Immature natural killer cell (primary cell): Measurements from ENCODE around the gene BBX. TPM values are rescaled to one million over a fixed set of nuclear protein-coding genes. Genes with fewer than 3 reads are reported as not detected.

Source experiments
- DNase-seq, 3 donors: peaks; one replicate each; pipeline ENCODE4 v3.0.0; 2022; ENCODE audit warnings: mixed read lengths in 1 of 3
- H3K27ac Mint-ChIP-seq, 6 donors: one replicate each; pipeline ENCODE4 v1.8.0; 2020; ENCODE audit warnings: mixed read lengths in 6 of 6, mild to moderate bottlenecking in 5 of 6, inconsistent platforms in 4 of 6, moderate library complexity in 3 of 6
- H3K27me3 Mint-ChIP-seq, 3 donors: one replicate each; pipeline ENCODE4 v1.8.0; 2020 to 2021; ENCODE audit warnings: low read depth in 3 of 3, mild to moderate bottlenecking in 3 of 3, mixed read lengths in 3 of 3, moderate library complexity in 3 of 3, inconsistent platforms in 1 of 3
- H3K36me3 Mint-ChIP-seq, 3 donors: one replicate each; pipeline ENCODE4 v1.8.0; 2020; ENCODE audit warnings: mixed read lengths in 3 of 3, inconsistent platforms in 2 of 3, mild to moderate bottlenecking in 2 of 3
- H3K4me1 Mint-ChIP-seq, 2 donors: one replicate each; pipeline ENCODE4 v1.8.0; 2020; ENCODE audit warnings: inconsistent platforms in 2 of 2, mild to moderate bottlenecking in 2 of 2, mixed read lengths in 2 of 2, moderate library complexity in 1 of 2
- H3K4me3 Mint-ChIP-seq, 5 donors: one replicate each; pipeline ENCODE4 v1.8.0; 2020; ENCODE audit warnings: mild to moderate bottlenecking in 5 of 5, mixed read lengths in 5 of 5, inconsistent platforms in 3 of 5, moderate library complexity in 3 of 5
- H3K9me3 Mint-ChIP-seq, 6 donors: one replicate each; pipeline ENCODE4 v1.8.0; 2020; ENCODE audit warnings: mild to moderate bottlenecking in 6 of 6, mixed read lengths in 6 of 6, inconsistent platforms in 4 of 6, moderate library complexity in 3 of 6
- polyA plus RNA-seq, 3 donors: library from polyadenylated mRNA; unstranded; fragments of 300-500 nt; fragmentation: Illumina TruSeq; gene quantifications; one replicate each; pipeline ENCODE4 v1.2.3, GENCODE V29; 2021

Gene BBX
- 100 to 1,000 TPM in 1 of 3 donors, 10 to 100 TPM in 2; 54.5 to 104 (median 56.4) TPM for polyA plus RNA-seq

DNA sequence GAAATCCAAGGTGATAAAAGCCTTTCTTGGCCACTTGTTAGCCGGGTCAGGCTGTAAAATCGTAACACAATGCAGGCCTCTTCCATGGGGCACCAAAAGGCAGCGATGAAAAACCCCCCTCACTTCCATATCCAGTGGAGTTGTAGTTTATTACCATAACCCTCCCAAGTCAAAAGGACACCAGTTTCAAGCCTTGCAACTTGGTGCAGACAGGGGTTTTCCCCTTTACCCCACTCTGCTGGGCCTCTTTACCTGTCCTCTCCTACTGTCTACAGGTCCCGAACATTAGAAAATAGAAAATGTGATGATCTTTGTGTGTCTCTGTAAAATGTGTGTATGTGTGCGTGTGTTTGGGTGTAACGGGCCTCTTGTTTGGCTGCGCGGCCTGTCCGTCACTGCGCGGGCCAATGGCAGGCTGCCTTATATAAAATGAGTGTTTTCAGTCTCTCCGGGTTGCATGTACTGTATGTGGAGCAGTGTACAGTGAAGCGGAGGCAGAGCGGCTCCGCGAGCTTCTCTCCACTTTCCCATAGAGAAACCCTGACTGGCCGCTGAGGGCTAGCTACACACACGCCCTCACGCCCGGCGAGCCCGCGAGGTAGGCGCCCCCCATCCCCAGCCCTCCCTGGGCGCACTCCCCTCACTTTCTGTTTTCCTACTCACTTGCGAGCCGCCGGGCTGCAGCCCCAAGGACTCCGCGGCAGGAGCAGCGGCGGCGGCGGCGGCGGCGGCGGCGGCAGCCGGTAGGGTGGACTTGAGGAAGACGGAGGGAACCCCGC lies at the start of gene BBX:
Gene BBX (plus strand): TSS at position 453 of the 779 bp plus-strand sequence. CDS start 187,499 bp downstream, outside the sequence.
- peaks cover 5 to 16% (median 10%) of the 10 kb centered on the region in 3 donors for H3K27me3 Mint-ChIP-seq
- peak within 1 kb of the TSS; percentile 94 to 100 (median 96) for H3K4me3 Mint-ChIP-seq
- no peaks in the 10 kb centered on the region for H3K36me3 Mint-ChIP-seq
- H3K4me1 Mint-ChIP-seq = peaks cover 22 to 30% of the 10 kb centered on the region in 2 donors
- peak within 1 kb of the TSS; percentile 80 to 98 (median 94) for H3K27ac Mint-ChIP-seq
- no peaks in the 10 kb centered on the region for H3K9me3 Mint-ChIP-seq
- peak; percentile 95 for DNase-seq

DNA sequence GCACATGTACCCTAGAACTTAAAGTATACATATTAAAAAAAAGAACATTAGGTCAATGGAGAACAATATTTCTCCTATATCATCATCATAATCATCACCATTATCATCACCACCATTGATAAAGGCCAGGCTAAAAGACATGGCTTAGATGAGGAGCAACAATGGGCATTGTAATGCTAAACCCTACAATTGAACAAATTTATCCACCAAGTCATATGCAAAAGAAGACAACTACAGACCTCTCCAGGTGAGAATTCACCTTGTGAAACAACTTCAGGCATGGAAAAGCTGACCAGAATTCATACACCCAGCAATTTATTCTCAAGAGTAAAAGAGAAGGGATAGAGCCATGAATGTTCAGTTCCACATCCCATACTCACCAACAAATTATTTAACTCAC lies 46.3 kb upstream of the BBX start:
- H3K27ac Mint-ChIP-seq = no peak overlapping the region
- peaks cover 0 to 4% (median 0%) of the 10 kb centered on the region in 3 donors for H3K36me3 Mint-ChIP-seq
- no peak for DNase-seq
- peaks cover 6 to 30% (median 8%) of the 10 kb centered on the region in 3 donors for H3K27me3 Mint-ChIP-seq
- H3K4me3 Mint-ChIP-seq = no peak overlapping the region
- H3K4me1 Mint-ChIP-seq = no peaks in the 10 kb centered on the region
- peaks cover 0 to 10% (median 0%) of the 10 kb centered on the region in 6 donors for H3K9me3 Mint-ChIP-seq

DNA sequence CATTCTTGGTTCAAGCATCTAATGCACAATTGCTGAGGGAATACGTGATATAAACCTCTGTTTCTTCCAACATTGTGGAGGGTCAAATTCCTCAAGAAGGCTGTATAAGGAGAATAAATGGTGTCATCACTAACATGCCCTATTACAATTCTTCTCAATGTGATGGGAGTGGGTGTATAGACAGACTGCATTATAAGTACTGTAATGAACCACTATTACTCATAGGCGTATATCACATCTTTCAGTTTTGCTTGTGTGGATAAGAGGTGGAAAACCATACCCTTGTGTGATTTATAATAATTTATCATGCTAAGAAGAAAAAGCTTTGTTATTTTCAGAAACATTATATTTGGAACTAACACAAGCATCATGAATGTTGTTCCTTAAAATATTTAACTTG lies 35.3 kb upstream of the BBX start:
- no peak for DNase-seq
- H3K36me3 Mint-ChIP-seq = no peaks in the 10 kb centered on the region
- H3K4me3 Mint-ChIP-seq = no peak overlapping the region
- peaks cover 0 to 2% (median 0%) of the 10 kb centered on the region in 6 donors for H3K9me3 Mint-ChIP-seq
- no peak overlapping the region for H3K27ac Mint-ChIP-seq
- peaks cover 0 to 7% (median 2%) of the 10 kb centered on the region in 3 donors for H3K27me3 Mint-ChIP-seq
- no peaks in the 10 kb centered on the region for H3K4me1 Mint-ChIP-seq

DNA sequence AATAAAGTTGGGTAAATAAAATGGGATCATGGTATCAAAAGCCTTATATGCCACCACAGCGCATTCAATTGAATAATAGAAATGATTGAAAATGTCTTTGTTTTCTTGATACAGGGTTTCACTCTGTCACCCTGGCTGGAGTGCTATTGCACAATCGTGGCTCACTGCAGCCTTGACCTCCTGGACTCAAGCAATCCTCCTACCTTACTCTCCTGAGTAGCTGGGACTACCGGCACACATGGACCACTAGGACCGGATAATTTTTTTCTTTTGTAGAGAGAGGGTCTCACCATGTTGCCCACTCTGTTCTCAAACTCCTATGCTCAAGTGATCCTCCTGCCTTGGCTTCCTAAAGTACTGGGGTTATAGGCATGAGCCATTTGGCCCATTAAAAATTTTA lies 33.8 kb upstream of the BBX start:
- Mint-ChIP-seq H3K4me1 (no peaks in the 10 kb centered on the region), H3K9me3 (no peaks in the 10 kb centered on the region), H3K4me3 (no peak overlapping the region), H3K27ac (no peak overlapping the region), H3K27me3 (peaks cover 2 to 7% (median 2%) of the 10 kb centered on the region in 3 donors), H3K36me3 (no peaks in the 10 kb centered on the region)
- DNase-seq = no peak

DNA sequence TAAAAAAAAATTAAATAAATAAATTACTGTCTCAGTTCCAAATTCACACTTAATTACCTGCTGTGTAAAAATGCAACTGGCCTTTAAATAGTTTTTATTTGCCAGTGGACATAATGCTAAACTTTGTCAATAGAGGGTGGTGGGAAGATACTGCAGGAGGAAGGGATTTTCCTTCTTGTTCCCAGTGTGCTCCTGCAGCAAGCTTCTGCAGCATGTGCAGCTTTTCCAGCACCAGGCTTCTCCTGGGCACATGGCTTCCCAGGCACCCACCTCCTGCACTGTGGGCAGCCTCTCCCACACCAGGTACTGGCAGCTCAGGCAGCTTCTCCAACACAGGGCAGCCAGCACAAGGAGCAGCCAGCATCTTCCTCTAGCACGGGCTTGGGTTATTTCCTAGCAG lies 29.6 kb upstream of the BBX start:
- no peaks in the 10 kb centered on the region for H3K9me3 Mint-ChIP-seq
- no peak for DNase-seq
- H3K27me3 Mint-ChIP-seq = peaks cover 2 to 6% (median 4%) of the 10 kb centered on the region in 3 donors
- no peaks in the 10 kb centered on the region for H3K36me3 Mint-ChIP-seq
- no peak overlapping the region for H3K4me3 Mint-ChIP-seq
- H3K27ac Mint-ChIP-seq = no peak overlapping the region
- peaks cover 0 to 2% of the 10 kb centered on the region in 2 donors for H3K4me1 Mint-ChIP-seq

DNA sequence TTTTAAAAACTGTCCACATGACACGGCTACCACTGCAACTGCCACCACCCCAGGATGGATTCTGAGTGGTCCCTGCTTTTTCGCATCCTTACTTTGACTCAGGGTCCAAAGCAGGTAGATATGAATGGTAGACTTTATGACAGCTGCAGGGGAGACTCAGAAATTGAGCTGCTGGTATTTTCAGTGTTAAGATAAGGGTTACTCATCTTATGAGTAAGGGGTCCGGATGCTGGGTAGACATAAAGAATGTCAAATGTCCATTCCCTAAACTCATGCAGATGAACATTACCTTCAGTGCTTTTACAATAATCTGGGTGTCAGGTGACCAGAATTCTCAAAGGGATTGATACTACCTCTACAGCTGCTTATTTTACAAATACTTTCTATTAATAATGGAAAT lies 25.9 kb upstream of the BBX start:
- Mint-ChIP-seq H3K27ac (no peak overlapping the region), H3K9me3 (no peaks in the 10 kb centered on the region), H3K27me3 (peaks cover 0 to 9% (median 2%) of the 10 kb centered on the region in 3 donors), H3K36me3 (no peaks in the 10 kb centered on the region), H3K4me3 (no peak overlapping the region), H3K4me1 (peaks cover 0 to 2% of the 10 kb centered on the region in 2 donors)
- no peak for DNase-seq

DNA sequence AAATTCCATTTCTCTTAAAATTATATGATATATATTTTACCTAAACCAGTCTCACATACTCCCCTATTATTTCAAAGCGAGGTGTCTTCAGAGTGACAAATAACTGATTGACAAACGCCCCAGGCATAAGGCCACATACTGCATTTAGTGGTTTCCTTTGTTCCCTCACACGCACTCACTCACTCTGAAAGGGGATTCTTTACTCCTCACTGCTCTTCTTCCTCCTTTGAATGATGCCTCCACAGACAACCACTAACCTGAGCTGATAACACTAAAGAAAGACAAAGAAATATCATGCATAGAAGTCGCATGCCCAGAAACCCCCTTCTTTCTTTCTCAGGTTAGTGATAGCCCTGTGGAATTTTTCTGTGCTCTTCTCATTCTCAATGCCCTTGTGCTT lies 24.1 kb upstream of the BBX start:
- no peak overlapping the region for H3K27ac Mint-ChIP-seq

DNA sequence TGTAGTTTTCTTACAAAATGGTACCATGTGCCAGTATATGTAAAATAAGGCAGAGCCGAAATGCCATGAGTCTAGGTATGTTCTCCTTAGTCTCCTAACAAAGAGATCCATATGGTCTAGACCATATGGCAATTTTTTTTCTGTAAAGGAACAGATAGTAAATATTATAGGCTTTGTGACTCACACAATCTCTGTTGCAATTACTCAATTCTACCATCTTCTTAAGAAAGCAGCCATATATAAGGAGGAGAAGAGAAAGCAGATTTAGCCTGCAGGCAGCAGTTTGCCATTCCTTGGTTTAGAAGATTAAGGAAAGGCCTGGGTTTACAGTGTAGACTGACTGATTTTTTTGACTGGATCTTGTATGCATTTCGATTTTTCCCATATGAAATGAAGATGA lies 16.3 kb upstream of the BBX start:
- no peak for DNase-seq
- no peaks in the 10 kb centered on the region for H3K9me3 Mint-ChIP-seq
- H3K4me3 Mint-ChIP-seq = no peak overlapping the region

More for the DNA sequence above, 24.1 kb upstream of the BBX start:
- H3K9me3 Mint-ChIP-seq = no peaks in the 10 kb centered on the region
- peaks cover 0 to 11% (median 0%) of the 10 kb centered on the region in 3 donors for H3K27me3 Mint-ChIP-seq
- no peak for DNase-seq
- H3K36me3 Mint-ChIP-seq = no peaks in the 10 kb centered on the region
- H3K4me1 Mint-ChIP-seq = peaks cover 0 to 2% of the 10 kb centered on the region in 2 donors
- H3K4me3 Mint-ChIP-seq = no peak overlapping the region

DNA sequence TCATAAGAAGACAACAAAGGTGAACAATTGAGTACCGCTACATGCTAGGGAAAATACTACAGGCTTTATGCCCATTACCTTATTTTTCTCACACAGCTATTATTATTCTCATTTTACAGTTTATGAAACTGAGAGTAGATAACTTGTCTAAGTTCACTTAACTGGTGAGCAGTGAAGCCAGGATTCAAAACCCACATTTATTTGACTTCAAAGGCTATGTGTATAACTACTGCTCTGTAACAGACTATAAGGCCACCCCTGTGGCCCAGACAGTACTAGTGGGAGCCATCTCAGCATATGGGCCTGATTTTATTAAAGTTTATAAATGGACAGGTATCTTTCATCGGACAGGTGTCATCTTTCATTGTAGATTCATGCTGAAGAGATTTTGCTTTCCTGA lies 14.4 kb upstream of the BBX start:
- H3K9me3 Mint-ChIP-seq = no peaks in the 10 kb centered on the region
- no peak for DNase-seq
- H3K27me3 Mint-ChIP-seq = peaks cover 1 to 8% (median 4%) of the 10 kb centered on the region in 3 donors
- no peak overlapping the region for H3K27ac Mint-ChIP-seq
- H3K36me3 Mint-ChIP-seq = no peaks in the 10 kb centered on the region
- no peak overlapping the region for H3K4me3 Mint-ChIP-seq
- H3K4me1 Mint-ChIP-seq = no peaks in the 10 kb centered on the region

More for the DNA sequence above, 16.3 kb upstream of the BBX start:
- H3K27me3 Mint-ChIP-seq = peaks cover 0 to 11% (median 2%) of the 10 kb centered on the region in 3 donors
- H3K4me1 Mint-ChIP-seq = no peaks in the 10 kb centered on the region
- H3K27ac Mint-ChIP-seq = no peak overlapping the region
- H3K36me3 Mint-ChIP-seq = no peaks in the 10 kb centered on the region

DNA sequence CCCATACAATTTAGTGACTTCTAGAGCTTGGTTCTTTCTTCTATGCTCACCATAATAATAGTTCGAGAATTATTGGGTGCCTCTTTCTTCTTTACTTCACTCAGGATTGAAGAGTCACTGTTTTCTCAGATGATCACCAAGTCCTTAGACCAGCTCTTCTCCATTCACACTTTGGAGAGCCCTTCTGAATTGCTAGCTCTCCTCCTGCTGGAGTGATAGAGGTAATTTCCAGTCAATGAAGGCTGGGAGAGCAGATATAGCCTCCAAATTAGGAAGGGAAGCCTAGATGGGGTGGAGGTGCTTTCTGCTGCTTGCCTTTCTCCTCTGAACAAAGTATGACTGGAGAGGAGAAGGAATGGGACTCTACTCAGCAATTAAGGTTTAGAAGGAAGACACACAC lies 10.7 kb upstream of the BBX start:
- H3K27ac Mint-ChIP-seq = no peak overlapping the region
- H3K4me1 Mint-ChIP-seq = no peaks in the 10 kb centered on the region
- H3K27me3 Mint-ChIP-seq = peaks cover 1 to 9% (median 5%) of the 10 kb centered on the region in 3 donors
- H3K9me3 Mint-ChIP-seq = no peaks in the 10 kb centered on the region
- H3K4me3 Mint-ChIP-seq = no peak overlapping the region
- DNase-seq = no peak
- no peaks in the 10 kb centered on the region for H3K36me3 Mint-ChIP-seq

DNA sequence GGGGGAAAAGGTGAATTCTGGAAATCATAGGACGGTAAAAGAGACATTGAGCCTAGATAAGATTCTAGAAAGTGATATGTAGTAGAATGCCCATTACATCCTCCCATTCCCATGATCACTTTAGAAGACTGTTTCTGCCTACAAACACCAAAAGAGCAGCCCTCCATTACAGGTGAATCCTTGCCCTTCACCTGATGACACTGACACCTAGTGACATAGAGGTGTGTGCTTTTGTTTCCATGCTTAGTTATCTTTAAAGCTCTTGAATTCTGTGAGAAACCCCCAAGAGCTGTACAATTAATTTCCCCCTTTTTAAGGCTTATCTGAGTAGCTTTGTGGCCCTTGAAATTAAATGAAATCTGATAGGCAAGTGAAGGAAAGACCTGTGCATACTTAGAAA lies 8.3 kb upstream of the BBX start:
- H3K4me1 Mint-ChIP-seq = no peaks in the 10 kb centered on the region
- no peak overlapping the region for H3K4me3 Mint-ChIP-seq
- H3K9me3 Mint-ChIP-seq = no peaks in the 10 kb centered on the region
- H3K27me3 Mint-ChIP-seq = peaks cover 1 to 9% (median 5%) of the 10 kb centered on the region in 3 donors
- no peaks in the 10 kb centered on the region for H3K36me3 Mint-ChIP-seq
- no peak overlapping the region for H3K27ac Mint-ChIP-seq
- DNase-seq = no peak

DNA sequence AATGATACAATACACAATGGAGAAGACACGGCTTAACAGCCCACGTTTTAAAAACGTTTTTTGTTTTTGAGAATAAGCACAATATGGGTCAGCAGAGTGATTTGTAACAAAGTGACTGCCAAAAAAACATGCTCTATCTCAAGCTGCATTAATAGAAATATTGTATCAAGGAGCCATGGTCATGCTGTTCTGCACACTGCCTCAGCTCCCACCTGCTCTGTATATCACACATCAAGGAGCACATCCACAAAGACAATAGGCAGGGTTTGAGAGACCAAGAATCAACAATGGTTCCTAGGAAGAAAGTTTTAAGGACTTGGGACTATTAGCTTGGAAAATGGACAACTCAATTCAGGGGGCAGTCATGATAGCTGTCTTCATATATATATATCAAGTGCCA lies 6.3 kb upstream of the BBX start:
- no peak for DNase-seq
- H3K27ac Mint-ChIP-seq = no peak overlapping the region
- no peaks in the 10 kb centered on the region for H3K36me3 Mint-ChIP-seq
- no peaks in the 10 kb centered on the region for H3K9me3 Mint-ChIP-seq
- H3K4me3 Mint-ChIP-seq = no peak overlapping the region
- peaks cover 1 to 3% (median 3%) of the 10 kb centered on the region in 3 donors for H3K27me3 Mint-ChIP-seq
- no peaks in the 10 kb centered on the region for H3K4me1 Mint-ChIP-seq

DNA sequence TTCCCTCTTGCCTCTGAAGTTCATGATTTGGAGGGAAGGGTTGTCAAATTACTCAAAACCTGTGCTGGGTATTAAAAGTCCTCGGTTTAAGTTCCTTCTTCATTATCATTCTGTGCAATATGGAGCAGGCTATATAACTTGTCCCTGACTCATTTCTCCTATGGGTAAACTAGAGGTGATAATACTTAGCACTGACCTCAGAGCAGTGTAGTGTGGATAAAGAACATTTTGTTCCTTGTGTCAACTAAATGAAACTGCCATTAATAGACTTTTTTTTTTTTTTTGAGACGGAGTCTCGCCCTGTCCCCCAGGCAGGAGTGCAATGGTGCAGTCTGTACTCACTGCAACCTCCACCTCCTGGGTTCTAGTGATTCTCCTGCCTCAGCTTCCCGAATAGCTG lies 2.2 kb upstream of the BBX start:
- Mint-ChIP-seq H3K27ac (no peak overlapping the region), H3K4me1 (peaks cover 9 to 12% of the 10 kb centered on the region in 2 donors), H3K4me3 (no peak overlapping the region), H3K36me3 (no peaks in the 10 kb centered on the region), H3K9me3 (no peaks in the 10 kb centered on the region), H3K27me3 (peaks cover 3 to 10% (median 10%) of the 10 kb centered on the region in 3 donors)
- no peak for DNase-seq

DNA sequence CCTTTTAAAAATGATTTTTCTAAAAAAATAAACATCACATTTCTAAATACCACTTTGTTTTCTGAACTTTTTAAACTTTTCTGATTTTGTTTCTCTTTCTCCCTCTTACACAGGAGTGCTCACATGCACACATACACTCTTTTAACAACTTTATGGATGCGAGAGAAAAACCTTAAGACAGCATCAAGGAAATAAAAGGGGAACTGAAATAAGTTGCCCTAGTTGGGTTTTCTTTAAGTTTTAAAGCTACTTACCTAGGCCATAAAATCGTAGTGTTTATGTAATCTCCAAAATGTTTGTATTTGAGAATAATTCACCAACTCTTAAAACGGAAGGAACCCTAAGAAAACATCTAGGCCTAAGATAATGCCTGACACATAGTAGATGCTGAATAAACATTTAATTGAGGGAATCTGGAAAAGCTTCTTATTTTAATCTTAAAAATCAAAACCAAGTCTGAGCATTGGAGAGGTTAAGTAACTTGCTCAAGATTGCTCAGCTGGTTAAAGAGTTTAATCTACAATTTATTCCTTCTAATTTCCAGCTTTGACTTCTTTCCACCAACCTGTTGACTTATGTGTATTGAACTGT lies 1.2 kb upstream of the BBX start:
- peak overlapping the region in 1 of 5 donors; percentile 6 for H3K4me3 Mint-ChIP-seq

More for the DNA sequence above, 1.2 kb upstream of the BBX start:
- peaks cover 17 to 22% of the 10 kb centered on the region in 2 donors for H3K4me1 Mint-ChIP-seq
- no peak for DNase-seq
- peaks cover 5 to 16% (median 10%) of the 10 kb centered on the region in 3 donors for H3K27me3 Mint-ChIP-seq
- H3K9me3 Mint-ChIP-seq = no peaks in the 10 kb centered on the region
- H3K36me3 Mint-ChIP-seq = no peaks in the 10 kb centered on the region
- H3K27ac Mint-ChIP-seq = no peak overlapping the region
